GM21526 (cell line): Measurements from ENCODE around the gene LRRFIP1.

ENCODE experiments used
- ATAC-seq: cut with Tn5 transposase; IDR thresholded peaks from one replicate; pipeline ENCODE4 v1.9.1; 2021; ENCODE audit warnings: moderate library complexity; ENCODE audit not compliant: unreplicated experiment, low FRiP score

The LRRFIP1 gene

DNA sequence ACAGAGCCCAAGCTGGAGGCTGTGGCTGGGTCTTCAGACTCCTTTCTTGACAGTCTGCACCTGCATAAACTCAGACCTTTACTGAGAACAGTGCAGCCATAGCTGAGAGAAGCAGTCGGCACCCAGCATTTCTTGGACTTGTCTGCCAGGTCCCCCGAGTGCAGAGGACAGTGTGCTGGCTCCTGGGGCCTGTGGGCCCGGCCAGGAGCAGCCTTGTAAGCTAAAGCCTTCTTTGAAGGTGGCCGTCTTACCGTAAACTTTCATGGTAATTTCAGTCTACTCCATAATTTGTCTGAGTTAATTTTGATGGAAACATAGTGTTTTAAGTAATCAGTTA, 70.9 kb downstream of the LRRFIP1 start:
- ATAC-seq, result no peak

- ATAC-seq, result no peak
Measured at GRCh38 chr2:237699870-237700511, 72.6 kb downstream of the LRRFIP1 start.

DNA sequence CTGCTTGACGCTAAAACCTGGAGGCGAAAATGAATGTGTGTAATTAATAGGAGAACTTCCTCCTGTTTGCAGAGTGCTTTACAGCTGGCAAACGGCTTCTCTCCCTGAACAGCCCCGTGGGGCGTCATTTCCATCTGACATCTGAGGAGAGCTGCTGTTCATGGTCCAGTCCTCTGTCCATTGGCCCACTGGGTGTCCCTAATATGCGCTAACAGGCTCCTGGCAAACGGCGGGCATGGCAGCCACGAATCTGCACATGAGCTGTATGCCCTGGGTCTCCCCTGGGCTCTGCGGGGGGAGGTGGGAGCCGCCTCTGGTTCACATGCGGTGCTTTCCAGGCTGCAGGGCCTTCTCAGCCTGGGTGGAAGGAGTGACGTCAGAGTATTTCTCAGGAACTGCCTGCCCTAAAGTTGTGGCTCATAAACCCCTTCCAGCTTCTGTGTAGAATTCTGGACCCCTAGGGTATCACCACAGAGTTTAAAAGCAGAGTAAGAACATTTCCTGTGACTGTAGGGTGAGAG, 73.2 kb downstream of the LRRFIP1 start:
- no peak for ATAC-seq

DNA sequence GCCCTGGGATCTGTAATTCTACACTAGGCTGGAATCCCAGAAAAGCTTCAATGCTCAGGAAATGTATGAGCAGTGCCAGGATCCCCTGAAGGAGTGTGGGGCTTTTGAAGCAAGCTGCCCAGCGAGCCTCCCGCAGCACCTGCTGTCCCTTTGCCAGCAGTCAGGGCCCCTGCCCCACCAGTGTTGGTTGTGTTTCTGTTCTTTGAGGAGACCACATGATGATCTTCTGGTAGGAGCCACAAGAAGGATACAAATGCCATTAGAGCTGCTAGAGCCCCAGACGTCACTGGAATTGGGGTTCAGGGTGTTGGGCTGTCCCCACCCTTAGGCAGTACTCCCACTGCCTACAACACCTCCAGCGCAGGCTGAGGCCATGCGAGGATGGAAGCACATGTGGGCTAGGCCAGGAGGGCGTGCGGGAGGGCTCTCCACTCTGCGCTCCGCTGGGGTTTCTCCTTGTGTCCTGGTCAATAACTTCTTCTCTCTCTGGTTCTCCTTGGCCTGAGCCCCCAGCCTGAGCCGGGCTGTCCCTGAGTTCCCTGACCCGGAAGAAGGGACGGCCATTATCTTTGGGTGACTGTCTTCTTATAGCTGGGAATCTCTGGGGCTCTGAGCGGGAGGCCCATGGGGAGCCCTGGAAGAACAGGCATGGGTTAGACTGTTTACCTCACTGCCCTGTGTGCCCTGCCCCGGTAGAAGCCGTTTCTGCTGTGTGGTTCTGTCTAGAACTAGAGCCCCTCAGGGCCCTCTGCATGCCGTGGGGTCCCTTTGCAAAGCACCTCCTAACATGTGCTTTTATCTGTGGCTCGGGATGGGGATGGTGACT, 73.9 kb downstream of the LRRFIP1 start:
- no peak for ATAC-seq

DNA sequence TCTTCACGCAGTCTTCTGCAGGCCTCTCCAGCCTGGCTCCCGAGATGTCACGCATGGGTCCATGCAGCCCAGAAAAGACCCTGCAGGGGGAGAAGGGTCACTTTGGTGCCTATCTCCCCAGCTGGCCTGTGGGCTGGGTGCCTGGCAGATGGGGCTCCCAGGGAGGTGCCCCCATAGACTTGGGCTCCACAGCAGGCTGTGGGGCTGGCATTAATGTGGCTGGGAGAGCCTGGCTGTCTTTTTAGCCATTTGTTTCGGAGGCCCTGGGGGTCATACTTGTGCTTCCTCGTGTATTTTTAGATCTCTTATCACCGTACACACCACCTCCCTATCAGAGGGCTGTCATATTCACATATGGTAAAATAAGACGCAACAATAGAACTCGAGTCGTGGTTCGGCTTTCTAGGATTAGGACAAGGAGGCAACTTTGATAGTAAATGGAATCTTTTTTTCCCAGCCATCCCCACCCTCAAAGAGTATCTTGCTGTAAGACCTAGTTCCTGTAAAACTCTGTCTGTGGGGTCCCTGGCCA, 74.5 kb downstream of the LRRFIP1 start:
- no peak for ATAC-seq

DNA sequence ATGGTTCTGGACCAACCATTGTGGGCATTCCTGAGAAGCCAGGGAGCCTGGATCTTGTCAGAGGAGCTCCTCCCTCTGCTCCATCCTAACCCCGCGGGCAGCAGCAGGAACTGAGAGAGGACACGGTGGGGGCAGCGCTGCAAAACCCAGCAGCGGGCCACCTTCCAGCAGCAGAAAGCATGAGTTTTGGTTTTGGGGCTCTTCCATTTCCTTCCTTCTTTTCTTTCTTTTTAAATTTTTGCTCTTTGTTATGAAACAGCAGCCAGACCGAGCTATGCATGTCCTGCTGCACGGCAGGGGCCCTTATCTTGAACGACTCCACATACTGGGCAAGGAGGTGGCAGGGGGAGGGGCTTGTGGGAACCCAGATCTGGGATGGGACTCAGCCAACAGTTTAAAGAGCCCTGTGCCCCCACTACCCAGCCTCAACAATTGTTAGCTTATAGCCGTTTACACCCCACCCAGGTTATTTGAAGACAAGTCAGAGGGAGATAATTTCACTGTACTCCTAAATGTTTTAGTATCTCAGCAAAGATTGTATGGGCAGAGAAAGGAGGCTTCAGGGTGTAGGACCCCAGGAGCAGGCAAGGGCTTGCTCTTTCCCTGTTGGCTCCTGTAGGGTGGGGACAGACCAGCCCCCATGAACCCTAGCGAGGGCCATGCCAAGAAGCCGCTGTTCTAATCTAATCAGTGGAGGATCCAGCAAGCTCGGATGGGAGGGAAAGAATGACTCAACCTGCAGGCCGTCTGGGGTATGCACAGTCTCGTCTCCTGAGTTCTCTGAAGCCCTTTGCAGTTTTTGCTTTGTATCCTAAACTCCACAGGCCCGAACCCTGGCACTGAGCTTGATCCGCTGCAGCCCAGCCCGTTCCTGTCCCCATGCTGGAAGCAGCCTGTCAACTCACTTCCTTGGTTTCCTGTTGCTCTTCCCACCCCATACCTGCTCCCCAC, 75.3 kb downstream of the LRRFIP1 start:
- no peak for ATAC-seq

DNA sequence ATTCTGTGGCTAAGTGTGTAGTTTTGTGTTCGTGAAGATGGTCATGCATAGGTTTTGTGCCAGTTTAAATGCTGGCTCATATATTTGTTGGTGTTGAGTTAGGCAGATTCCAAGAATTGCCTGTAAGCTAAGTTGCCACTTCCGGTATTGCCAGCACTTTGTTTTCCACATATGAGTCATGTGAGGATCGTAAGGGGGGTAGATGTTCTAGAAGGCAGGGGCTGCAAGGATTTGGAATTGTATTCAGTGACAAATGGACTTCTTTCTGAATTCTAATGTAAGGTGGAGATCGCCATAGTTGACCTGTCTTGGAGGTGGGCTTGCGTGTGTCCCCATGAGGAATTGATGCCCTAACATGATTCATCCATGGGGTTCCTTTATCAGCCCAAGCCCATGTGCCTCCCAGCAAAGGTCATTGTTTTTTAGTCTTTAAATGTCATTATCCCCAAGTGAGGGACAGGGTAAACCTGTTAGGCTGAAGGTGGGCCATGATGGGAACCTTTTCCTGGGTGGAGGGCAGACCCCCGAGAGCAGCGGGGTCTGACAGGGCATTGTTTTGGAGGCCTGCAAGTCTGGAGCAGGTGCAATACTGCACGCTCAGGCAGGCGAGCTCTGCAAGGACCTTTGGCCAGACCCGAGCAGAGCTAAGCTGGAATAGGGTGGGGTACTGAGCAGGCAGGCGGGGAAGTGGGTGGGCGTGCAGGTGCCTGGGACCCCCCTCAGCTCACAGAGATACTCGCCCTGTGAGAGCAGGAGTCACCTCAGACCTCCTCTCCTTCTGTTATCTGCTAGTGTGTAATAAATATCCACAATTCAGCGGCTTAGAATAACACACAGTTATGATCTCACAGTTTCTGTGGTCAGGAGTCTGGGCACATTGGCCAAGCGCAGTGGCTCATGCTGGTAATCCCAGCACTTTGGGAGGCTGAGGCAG, 77.4 kb downstream of the LRRFIP1 start:
- ATAC-seq, result no peak

- no peak for ATAC-seq
Measured at GRCh38 chr2:237706257-237706656, 78.9 kb downstream of the LRRFIP1 start.

- no peak for ATAC-seq
Measured at GRCh38 chr2:237708065-237708398, 80.6 kb downstream of the LRRFIP1 start.

DNA sequence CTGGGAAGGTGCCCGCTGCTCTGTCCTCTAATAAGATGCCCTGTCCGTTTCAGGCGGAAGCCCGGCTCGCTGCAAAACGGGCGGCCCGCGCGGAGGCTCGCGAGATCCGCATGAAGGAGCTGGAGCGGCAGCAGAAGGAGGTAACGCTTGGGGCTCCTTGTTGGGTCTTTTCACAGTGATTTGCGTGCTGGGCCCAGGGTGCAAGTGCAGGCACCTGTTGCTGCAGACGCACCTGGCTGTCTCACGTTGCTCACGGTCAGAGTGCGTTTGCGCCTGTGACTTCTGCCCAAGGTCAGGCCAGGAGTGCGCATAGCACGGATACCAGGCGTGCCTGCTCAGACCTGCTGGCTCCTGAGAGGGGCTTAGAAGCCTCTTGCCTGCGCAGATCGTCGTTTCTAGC, 81.1 kb downstream of the LRRFIP1 start:
- ATAC-seq, result no peak

GRCh38 chr2:237708961-237709360, 81.6 kb downstream of the LRRFIP1 start:
- no peak for ATAC-seq

DNA sequence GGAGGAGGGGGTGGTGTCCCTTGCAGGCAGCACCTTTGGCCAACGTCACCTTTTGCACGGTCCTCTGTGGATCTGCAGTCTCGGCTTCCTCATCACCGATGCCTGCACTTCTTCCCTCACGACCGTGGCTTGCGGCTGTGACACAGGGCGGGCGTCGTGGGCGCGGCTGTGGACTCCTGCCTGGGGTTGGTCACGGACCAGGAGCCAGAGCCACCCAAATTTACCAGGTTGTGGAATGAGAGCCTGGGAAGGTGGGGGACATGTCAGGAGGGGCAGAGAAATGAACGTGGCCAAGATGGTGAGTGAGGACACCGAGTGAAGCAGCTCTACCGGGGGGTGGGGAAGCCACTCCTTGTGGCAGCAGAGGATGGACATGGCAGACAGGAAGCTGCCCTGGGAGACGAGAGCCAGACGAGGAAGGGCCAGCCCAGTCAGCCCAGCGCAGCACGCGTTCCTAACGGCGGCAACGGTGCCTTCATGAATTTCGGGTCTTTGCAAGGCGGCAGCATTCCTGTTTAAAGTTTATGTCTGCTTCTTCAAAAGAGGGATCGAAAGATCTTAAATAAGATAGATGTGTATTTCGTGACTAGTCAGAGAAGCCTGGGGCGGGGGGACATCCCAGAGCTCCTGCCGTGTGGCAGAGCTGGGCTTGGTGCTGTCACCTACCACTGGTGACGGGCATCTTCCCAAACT, 84.2 kb downstream of the LRRFIP1 start:
- ATAC-seq, result no peak

DNA sequence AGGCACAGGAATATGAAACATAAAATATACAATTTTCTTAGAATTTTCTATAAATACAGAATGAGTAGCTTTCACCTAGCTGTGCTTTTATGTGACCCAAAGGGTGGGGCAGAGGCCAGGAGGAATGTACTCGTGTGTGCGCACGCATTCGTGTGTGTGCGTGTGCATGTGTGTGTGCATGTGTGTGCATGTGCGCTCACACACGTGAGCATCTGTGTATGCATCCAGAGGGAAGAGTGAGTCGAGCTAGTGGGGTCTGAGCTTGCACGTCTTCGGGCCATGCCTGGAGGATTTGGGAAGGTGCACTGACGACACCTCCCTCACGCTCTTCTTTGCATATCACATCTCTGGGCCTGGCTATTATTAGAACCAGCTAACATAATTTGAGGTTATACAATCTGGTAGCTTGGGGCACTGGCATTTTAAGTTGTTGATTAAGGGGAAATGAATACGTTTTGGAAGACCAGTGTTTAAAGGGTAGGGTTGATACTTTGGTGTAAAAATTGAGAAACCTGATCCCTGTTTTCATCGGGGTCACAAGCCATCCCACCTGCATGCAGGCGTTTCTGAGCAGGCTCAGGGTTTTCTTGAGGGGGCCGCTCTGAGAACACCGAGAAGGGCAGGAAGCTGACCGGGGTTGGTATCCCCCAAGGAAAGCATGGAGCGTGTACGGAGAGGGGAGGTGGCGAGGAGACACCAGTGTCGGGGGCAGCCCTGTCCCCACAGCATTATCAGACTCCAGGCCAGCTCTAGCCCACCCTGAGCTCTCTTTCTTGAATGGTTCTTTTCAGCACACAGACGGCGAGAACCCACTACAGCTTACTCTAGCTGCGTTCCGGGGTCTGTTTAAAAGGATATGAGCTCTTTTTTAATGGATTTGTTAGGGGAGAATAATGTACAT, 85.3 kb downstream of the LRRFIP1 start:
- ATAC-seq, result no peak

DNA sequence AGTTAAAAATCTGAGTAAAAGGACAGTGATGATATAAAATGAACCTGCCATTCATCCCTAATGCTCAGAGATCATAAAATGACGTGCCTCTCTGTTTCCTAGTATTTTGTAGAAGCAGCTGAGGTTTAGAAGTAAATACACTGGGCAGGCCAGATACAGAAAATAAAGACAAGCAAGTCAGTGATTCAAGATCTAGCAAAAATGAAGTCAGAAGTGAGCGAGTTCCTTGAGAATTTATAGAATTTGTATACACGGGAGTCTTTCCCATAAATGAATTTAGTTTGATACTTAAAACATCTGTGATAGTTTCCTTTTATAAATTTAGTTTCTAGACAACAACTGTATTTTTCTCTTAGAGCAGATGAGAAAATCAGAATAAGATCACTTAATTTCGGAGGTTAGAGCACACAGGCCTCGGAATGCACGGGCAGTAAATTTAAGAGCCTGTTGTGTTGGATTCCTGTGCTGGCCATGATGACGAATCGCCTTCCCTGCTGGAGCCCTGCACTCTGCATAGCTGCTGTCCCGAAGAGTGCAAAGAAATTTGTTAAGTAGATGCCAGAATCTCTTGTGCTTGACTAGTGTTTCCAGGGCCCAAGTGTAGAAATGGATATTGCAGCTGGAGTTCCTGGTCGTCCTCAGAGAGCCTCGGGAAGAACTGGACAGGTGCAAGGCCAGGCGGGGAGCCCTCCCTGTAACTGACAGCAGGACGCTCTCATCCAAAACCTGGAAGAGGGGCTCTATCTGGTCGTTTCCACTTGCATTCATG, 87.5 kb downstream of the LRRFIP1 start:
- no peak for ATAC-seq

DNA sequence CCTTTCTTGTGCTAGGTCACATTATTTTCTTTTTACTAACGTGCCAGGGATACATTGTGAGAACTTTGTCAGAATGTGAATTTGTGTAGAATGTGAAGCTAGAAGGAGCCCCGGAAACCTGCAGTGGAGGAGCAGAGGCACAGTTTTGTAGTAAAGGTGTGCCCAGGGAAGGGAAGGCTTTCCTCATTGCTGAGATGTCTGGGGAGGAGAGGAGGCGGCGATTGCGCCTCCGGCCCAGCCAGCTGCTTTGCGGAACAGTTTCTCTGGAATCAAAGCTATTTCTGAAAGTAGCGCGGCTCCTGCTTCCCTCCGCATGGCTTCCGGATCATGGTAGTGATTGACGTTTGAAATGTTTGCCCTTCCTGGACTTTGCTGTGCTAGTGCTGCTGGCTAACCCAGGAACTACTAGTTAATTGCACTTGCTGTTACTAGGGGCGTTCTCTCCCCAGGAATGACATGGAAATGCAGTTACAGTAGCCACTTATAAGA, 88.1 kb downstream of the LRRFIP1 start:
- ATAC-seq, result no peak

DNA sequence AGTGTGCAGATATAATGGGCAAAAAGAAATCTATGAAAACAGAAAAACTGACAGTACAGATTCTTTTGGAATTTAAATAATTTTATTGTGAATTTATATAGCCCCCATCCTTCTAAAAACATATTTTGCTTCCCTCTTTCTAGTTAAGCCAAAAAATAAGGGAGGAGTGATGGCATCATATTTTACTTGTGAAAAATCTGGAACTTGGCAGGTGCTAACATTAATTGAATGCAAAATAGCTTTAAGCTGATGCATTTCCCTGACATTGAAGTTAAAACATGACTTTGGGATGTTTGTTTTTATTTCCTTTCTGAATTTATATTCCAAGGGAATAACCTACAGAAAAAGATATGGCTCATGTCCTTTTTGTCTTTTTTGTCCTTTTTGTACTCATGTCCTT, 88.6 kb downstream of the LRRFIP1 start:
- ATAC-seq, result no peak
